GM23248 (cell line): ENCODE results near the gene HCAR2. TPM values are rescaled to one million over a fixed set of nuclear protein-coding genes. Genes with fewer than 3 reads are reported as not detected.

ENCODE experiments used
- DNase-seq: peaks from one replicate; pipeline ENCODE4 v3.0.0-alpha.2; 2015
- H2AFZ ChIP-seq: fragments of 200-600 bp; sonication (generic); 2 replicates; pipeline ENCODE4 v1.6.1; 2016; ENCODE audit warnings: antibody characterized with exemption
- H3F3A ChIP-seq: fragments of 200-600 bp; sonication (generic); 2 replicates; pipeline ENCODE4 v1.6.1; 2016; ENCODE audit warnings: mild to moderate bottlenecking, antibody characterized with exemption, mixed run types; ENCODE audit not compliant: insufficient read depth
- H3K27ac ChIP-seq: fragments of 200-600 bp; sonication (generic); 2 replicates; pipeline ENCODE4 v1.5.1; 2016; ENCODE audit warnings: mild to moderate bottlenecking
- H3K27me3 ChIP-seq: fragments of 200-600 bp; sonication (generic); replicated peaks from 2 replicates; pipeline ENCODE4 v1.6.1; 2016; ENCODE audit warnings: mild to moderate bottlenecking; ENCODE audit not compliant: insufficient read depth
- H3K36me3 ChIP-seq: fragments of 200-600 bp; sonication (generic); 2 replicates; pipeline ENCODE4 v1.6.1; 2016; ENCODE audit warnings: low read depth, mild to moderate bottlenecking
- H3K4me1 ChIP-seq: fragments of 200-600 bp; sonication (generic); 2 replicates; pipeline ENCODE4 v1.6.1; 2016; ENCODE audit warnings: mild to moderate bottlenecking; ENCODE audit not compliant: insufficient read depth
- H3K4me2 ChIP-seq: fragments of 200-600 bp; sonication (generic); one replicate; pipeline ENCODE4 v1.6.1; 2016; ENCODE audit warnings: mild to moderate bottlenecking; ENCODE audit not compliant: unreplicated experiment
- H3K4me3 ChIP-seq: fragments of 200-600 bp; sonication (generic); 2 replicates; pipeline ENCODE4 v1.5.1; 2016; ENCODE audit warnings: mild to moderate bottlenecking
- H3K79me2 ChIP-seq: fragments of 200-600 bp; sonication (generic); 2 replicates; pipeline ENCODE4 v1.6.1; 2016; ENCODE audit warnings: mild to moderate bottlenecking; ENCODE audit not compliant: insufficient read depth
- H3K9ac ChIP-seq: fragments of 200-600 bp; sonication (generic); 2 replicates; pipeline ENCODE4 v1.6.1; 2016; ENCODE audit warnings: mild to moderate bottlenecking
- H3K9me2 ChIP-seq: fragments of 200-600 bp; sonication (generic); 2 replicates; pipeline ENCODE4 v1.6.1; 2016; ENCODE audit warnings: mixed run types, mild to moderate bottlenecking, moderate library complexity; ENCODE audit not compliant: insufficient read depth
- H3K9me3 ChIP-seq: fragments of 200-600 bp; sonication (generic); one replicate; pipeline ENCODE4 v1.6.1; 2017; ENCODE audit warnings: low read depth
- H4K20me1 ChIP-seq: fragments of 200-600 bp; sonication (generic); 2 replicates; pipeline ENCODE4 v1.6.0; 2016; ENCODE audit not compliant: insufficient read depth
- EZH2 ChIP-seq: fragments of 200-600 bp; sonication (generic); IDR thresholded peaks from 2 replicates; pipeline ENCODE4 v1.6.1; 2018; ENCODE audit warnings: antibody characterized with exemption, mild to moderate bottlenecking; ENCODE audit not compliant: insufficient read depth, poor library complexity, severe bottlenecking
- EZH2phosphoT487 ChIP-seq: fragments of 200-600 bp; sonication (generic); IDR thresholded peaks from 2 replicates; pipeline ENCODE4 v1.6.1; 2018; ENCODE audit warnings: antibody characterized with exemption, moderate library complexity, mild to moderate bottlenecking, low read depth; ENCODE audit not compliant: insufficient read depth
- WGBS, 2 experiments: methylation state at CpG; one replicate each; pipeline ENCODE4 v1.1.6; 2015 to 2017; ENCODE audit warnings: low lambda C conversion rate in 2 of 2, low coverage in 1 of 2; ENCODE audit errors: missing lambda C conversion rate in 2 of 2; 5-methylcytosine and 5-hydroxymethylcytosine counted together
- in situ Hi-C: fragments of 300-500 bp; cut with MboI; formaldehyde crosslinking; loops from 2 replicates; pipeline ENCODE4 v1.15.0; 2020
- polyA plus RNA-seq: library from polyadenylated mRNA; unstranded; fragments of >200 nt; fragmentation: Nextera tagmentation; extraction: Ambion mirVana; gene quantifications from 2 replicates; pipeline ENCODE4 v1.2.1, GENCODE V29; 2016
- total RNA-seq: library from RNA; depleted of rRNA; stranded (reverse); fragments of >200 nt; shearing (Covaris generic); gene quantifications from 2 replicates; pipeline ENCODE4 v1.2.3, GENCODE V29; 2014

HCAR2 gene
- total and polyA plus RNA-seq, 2 experiments from 2014 or later, result not detected

DNA sequence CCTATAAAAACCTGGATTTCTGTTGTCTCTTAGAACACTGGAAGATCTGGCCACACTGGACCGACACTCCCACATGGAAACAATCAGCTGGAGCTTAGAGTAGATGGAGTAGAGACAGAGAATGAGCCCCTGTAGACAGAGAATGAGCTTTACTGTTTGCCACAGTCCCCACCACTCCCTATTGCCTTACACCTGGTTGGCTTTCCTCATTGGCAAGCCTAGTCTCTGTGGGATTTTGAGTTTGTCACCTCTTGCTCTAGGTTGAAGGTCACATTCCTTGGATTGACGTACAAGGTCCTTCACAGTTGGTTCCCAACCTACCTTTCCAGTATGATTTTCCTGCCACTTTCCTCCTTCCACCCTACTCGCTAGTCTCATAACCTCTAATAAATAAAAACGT is 29.5 kb upstream of the HCAR2 start:
- H3K36me3 ChIP-seq, result no peaks in the 10 kb centered on the region
- DNase-seq, result no peak
- no peaks in the 10 kb centered on the region for H3K4me1 ChIP-seq
- H3K9me3 ChIP-seq, result no peaks in the 10 kb centered on the region
- H3K27me3 ChIP-seq, result peaks cover 5% of the 10 kb centered on the region; the same call in 1 of the 2 replicates
- in situ Hi-C loops, result no loop called here
- H2AFZ ChIP-seq, result no peak overlapping the region
- no peak overlapping the region for H3K9ac ChIP-seq
- no peaks in the 10 kb centered on the region for H3K9me2 ChIP-seq
- no peak overlapping the region for H3K4me2 ChIP-seq
- TF ChIP-seq EZH2, result no peak
- no peak for TF ChIP-seq EZH2phosphoT487
- 67 to 79% methylated on average over 4 of the region's 4 CpGs for WGBS, 2 experiments
- no peaks in the 10 kb centered on the region for H4K20me1 ChIP-seq
- no peaks in the 10 kb centered on the region for H3F3A ChIP-seq
- no peak overlapping the region for H3K27ac ChIP-seq
- no peaks in the 10 kb centered on the region for H3K79me2 ChIP-seq
- H3K4me3 ChIP-seq, result no peak overlapping the region

DNA sequence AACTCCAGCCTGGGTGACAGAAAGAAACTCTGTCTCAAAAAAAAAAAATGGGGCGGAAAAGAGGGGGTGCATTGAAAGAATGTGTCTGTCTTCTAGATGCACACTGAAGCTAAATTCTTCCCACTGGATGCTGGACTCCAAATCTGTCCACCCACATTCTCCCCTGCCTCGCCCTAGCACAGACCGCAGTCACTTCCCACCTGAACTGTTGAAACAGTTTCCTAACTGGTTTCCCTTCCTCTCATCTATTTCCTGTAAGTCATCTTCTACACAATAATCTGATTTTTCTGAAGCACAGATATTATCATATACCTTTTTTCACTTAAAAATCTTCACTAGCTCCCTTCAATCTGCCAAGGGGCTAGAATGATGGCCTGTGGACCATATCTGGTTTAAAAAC is 29.0 kb upstream of the HCAR2 start:
- no peak overlapping the region for H3K9ac ChIP-seq
- no peaks in the 10 kb centered on the region for H3F3A ChIP-seq
- no peaks in the 10 kb centered on the region for H3K4me1 ChIP-seq
- 93% methylated on average over 3 of the region's 3 CpGs for WGBS, 2 experiments
- no peaks in the 10 kb centered on the region for H3K79me2 ChIP-seq
- H2AFZ ChIP-seq, result no peak overlapping the region
- no peaks in the 10 kb centered on the region for H3K36me3 ChIP-seq
- H3K9me2 ChIP-seq, result no peaks in the 10 kb centered on the region
- H3K4me2 ChIP-seq, result no peak overlapping the region
- in situ Hi-C loops, result no loop called here
- no peaks in the 10 kb centered on the region for H4K20me1 ChIP-seq
- TF ChIP-seq EZH2, result no peak
- TF ChIP-seq EZH2phosphoT487, result no peak
- peaks cover 5% of the 10 kb centered on the region; the same call in 1 of the 2 replicates for H3K27me3 ChIP-seq
- H3K4me3 ChIP-seq, result no peak overlapping the region
- H3K9me3 ChIP-seq, result no peaks in the 10 kb centered on the region
- DNase-seq, result no peak
- no peak overlapping the region for H3K27ac ChIP-seq

DNA sequence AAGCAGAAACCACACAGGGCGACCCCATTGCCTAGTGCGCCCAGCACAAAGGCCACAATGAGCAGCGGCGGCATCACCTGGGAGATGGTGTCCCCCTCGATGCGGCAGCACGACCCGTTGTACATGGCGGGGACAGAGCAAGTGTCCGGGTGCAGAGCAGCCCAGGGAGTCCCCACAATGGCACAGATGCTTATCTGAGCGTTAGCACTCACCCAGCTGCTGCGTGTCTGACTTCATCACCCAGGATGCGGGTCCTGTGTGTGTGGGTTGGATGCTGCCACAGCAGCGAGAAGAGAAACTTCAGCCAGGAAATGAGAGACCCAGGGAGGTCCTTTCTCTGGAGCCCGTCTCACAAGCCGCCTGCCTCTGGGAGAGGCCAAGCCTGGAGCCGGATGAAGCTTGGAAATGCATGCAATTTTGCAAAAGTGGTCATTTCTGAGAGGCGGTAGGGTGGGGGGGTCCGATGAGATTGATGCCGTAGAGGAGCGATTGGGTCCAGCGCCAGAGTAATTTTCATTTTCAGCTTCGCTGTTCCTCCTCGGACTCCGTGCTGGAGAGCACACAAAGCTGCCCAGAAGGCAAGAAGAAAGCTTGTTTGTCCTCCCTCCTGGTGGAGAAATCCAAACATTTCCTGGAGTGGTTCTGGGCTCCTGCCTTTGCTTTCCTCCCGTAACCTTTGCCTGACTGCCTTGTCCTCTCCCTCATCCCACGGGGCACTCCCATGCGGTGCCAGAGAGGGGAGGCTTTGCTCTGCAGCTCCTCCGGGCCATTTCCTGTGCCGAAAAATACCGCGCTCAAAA is 27.3 kb upstream of the HCAR2 start, which contains the start of gene HCAR1:
Gene HCAR1, minus strand, starts transcription at position 630 of the 800 bp plus-strand sequence. Its CDS starts 505 bp downstream, at position 125.
- Histone ChIP-seq H3K4me3 (no peak within 1 kb of the TSS), H3K9ac (no peak within 1 kb of the TSS), H3K79me2 (no peaks in the 10 kb centered on the region), H3K36me3 (no peaks in the 10 kb centered on the region), H3K9me3 (no peaks in the 10 kb centered on the region), H3K4me1 (no peaks in the 10 kb centered on the region), H3K9me2 (no peaks in the 10 kb centered on the region), H3K4me2 (no peak within 1 kb of the TSS), H3K27ac (no peak within 1 kb of the TSS), H3F3A (no peaks in the 10 kb centered on the region), H4K20me1 (no peaks in the 10 kb centered on the region), H3K27me3 (peaks cover 5% of the 10 kb centered on the region; the same call in 1 of the 2 replicates), H2AFZ (no peak within 1 kb of the TSS)
- in situ Hi-C loops, result no loop called here
- TF ChIP-seq EZH2phosphoT487 (no peak), EZH2 (no peak)
- DNase-seq, result no peak
- 69 to 71% methylated on average over 32 of the region's 32 CpGs for WGBS, 2 experiments

- Histone ChIP-seq H3K4me3 (no peak overlapping the region), H3K79me2 (no peaks in the 10 kb centered on the region), H3K36me3 (no peaks in the 10 kb centered on the region), H3K27ac (no peak overlapping the region), H3K4me1 (no peaks in the 10 kb centered on the region), H3K9me3 (no peaks in the 10 kb centered on the region), H3K4me2 (no peak overlapping the region), H3F3A (no peaks in the 10 kb centered on the region), H2AFZ (no peak overlapping the region), H3K27me3 (peaks cover 5% of the 10 kb centered on the region; the same call in 1 of the 2 replicates), H3K9me2 (no peaks in the 10 kb centered on the region), H4K20me1 (no peaks in the 10 kb centered on the region), H3K9ac (no peak overlapping the region)
- DNase-seq, result no peak
- TF ChIP-seq EZH2 (no peak), EZH2phosphoT487 (no peak)
- in situ Hi-C loops, result no loop called here
- 77 to 81% methylated on average over 27 of the region's 27 CpGs for WGBS, 2 experiments
These were observed 26.5 kb upstream of the HCAR2 start for GRCh38 chr12:122729583-122730214.
